Spleen (tissue), 11 donors: Measurements from ENCODE around the gene TRIM71. TPM values are rescaled to one million over a fixed set of nuclear protein-coding genes. Genes with fewer than 3 reads are reported as not detected.

ENCODE experiments used
- DNase-seq: peaks from one replicate; pipeline ENCODE4 v3.0.0-alpha.2; 2020
- H3K27ac ChIP-seq, 8 donors: fragments of 200-600 bp; sonication (generic) in 7 of 8; 1 replicate in 4 of 8; 2 replicates in 4 of 8; pipeline versions ENCODE4 v1.5.0 to v1.8.0; 2016 to 2021; ENCODE audit warnings: inconsistent platforms in 4 of 8, mild to moderate bottlenecking in 4 of 8, moderate library complexity in 1 of 8
- H3K27me3 ChIP-seq, 7 donors: fragments of 200-600 bp; sonication (generic) in 6 of 7; replicated peaks in 1 of 7; 1 replicate in 4 of 7; 2 replicates in 3 of 7; pipeline versions ENCODE4 v1.5.0 to v1.8.0; 2016 to 2021; ENCODE audit warnings: inconsistent platforms in 3 of 7, mild to moderate bottlenecking in 1 of 7
- H3K36me3 ChIP-seq, 6 donors: fragments of 200-600 bp; sonication (generic) in 5 of 6; 1 replicate in 4 of 6; 2 replicates in 2 of 6; pipeline versions ENCODE4 v1.5.0 to v1.8.0; 2016 to 2021; ENCODE audit warnings: inconsistent platforms in 2 of 6
- H3K4me1 ChIP-seq, 6 donors: fragments of 200-600 bp; sonication (generic) in 5 of 6; 1 replicate in 3 of 6; 2 replicates in 3 of 6; pipeline versions ENCODE4 v1.5.0 to v1.8.0; 2016 to 2021; ENCODE audit warnings: inconsistent platforms in 3 of 6
- H3K4me3 ChIP-seq, 8 donors: fragments of 200-600 bp; sonication (generic) in 7 of 8; 1 replicate in 4 of 8; 2 replicates in 4 of 8; pipeline versions ENCODE4 v1.5.0 to v1.8.0; 2016 to 2021; ENCODE audit warnings: inconsistent platforms in 4 of 8, mild to moderate bottlenecking in 4 of 8, moderate library complexity in 2 of 8
- H3K9me3 ChIP-seq, 8 donors: fragments of 200-600 bp; sonication (generic) in 7 of 8; 1 replicate in 4 of 8; 2 replicates in 4 of 8; pipeline versions ENCODE4 v1.5.0 to v1.8.0; 2016 to 2021; ENCODE audit warnings: inconsistent platforms in 4 of 8
- CTCF ChIP-seq, 11 experiments: fragments of 200-600 bp in 7 of 11; fragments of 450-650 bp in 4 of 11; sonication (generic) in 4 of 11; IDR thresholded peaks in 8 of 11; conservative IDR thresholded peaks in 3 of 11; 1 replicate in 7 of 11; 2 replicates in 4 of 11; pipeline versions ENCODE4 v1.4.0 to v1.8.0; 2016 to 2021; ENCODE audit warnings: antibody characterized with exemption in 11 of 11, inconsistent platforms in 4 of 11, mild to moderate bottlenecking in 1 of 11
- POLR2A ChIP-seq, 3 donors: fragments of 450-650 bp; IDR thresholded peaks; one replicate each; pipeline ENCODE4 v1.5.1; 2017; ENCODE audit warnings: antibody characterized with exemption in 3 of 3, mild to moderate bottlenecking in 1 of 3
- POLR2AphosphoS5 ChIP-seq, 3 donors: sonication (generic); formaldehyde crosslinking; IDR thresholded peaks; one replicate each; pipeline ENCODE4 v1.5.1; 2017; ENCODE audit warnings: antibody characterized with exemption in 3 of 3
- WGBS, 5 donors: extraction: QIAGEN DNeasy Blood & Tissue Kit in 3 of 5; methylation state at CpG; one replicate each; pipeline versions ENCODE4 v1.1.5 to v1.1.7; 2013 to 2018; 5-methylcytosine and 5-hydroxymethylcytosine counted together
- intact Hi-C: fragments of 100-400 bp; cut with DNase I; formaldehyde crosslinking; loops from one replicate; pipeline ENCODE4 v1.15.0; 2023; ENCODE audit warnings: low total_unique reads
- polyA plus RNA-seq, 3 donors: library from polyadenylated mRNA; stranded (reverse); fragments of 200-250 nt; gene quantifications; one replicate each; pipeline ENCODE4 v1.2.1, GENCODE V29; 2013
- total RNA-seq, 7 donors: library from RNA; depleted of rRNA in 3 of 7; stranded (reverse); fragments of >200 nt in 3 of 7; fragmentation: NEBNext Ultra II Directional in 4 of 7; extraction: Animal tissue kit (Norgen Biotek cat#: 25700) in 4 of 7; gene quantifications; one replicate each; pipeline versions ENCODE4 v1.1.0 to v1.2.1, GENCODE V29; 2016 to 2021
- donor health status: healthy with polysubstance abuse.
- donor health status: DM: no; HTN: no; CAD: no; lungs with moderate emphysema.
- donor health status: DM: no; HTN: no; CAD: no.
- donor health status: Bipolar disorder and iron deficiency.
- donor health status: healthy.
- donor health status: DM: no; HTN: no; CAD: no.
- donor health status: DM: yes; HTN: yes; CAD: no.

The TRIM71 gene
- total and polyA plus RNA-seq, 10 donors, result under 0.01 to 0.09 (median 0.03) TPM; not detected in 5

- Histone ChIP-seq H3K27me3 (peaks cover 0 to 23% (median 0%) of the 10 kb centered on the region in 7 donors), H3K36me3 (no peaks in the 10 kb centered on the region), H3K4me1 (peaks cover 0 to 9% (median 2%) of the 10 kb centered on the region in 6 donors), H3K9me3 (no peaks in the 10 kb centered on the region), H3K4me3 (no peak overlapping the region), H3K27ac (no peak overlapping the region)
- WGBS, 5 donors, result 92 to 95% (median 94%) methylated on average over 10 of the region's 10 CpGs
- intact Hi-C loops, result no loop called here
- no peak for DNase-seq
- TF ChIP-seq CTCF (IDR thresholded peaks at IDR 0.05 in 8 of 11, conservative IDR thresholded peaks at IDR 0.05 in 3 of 11) (no peak), POLR2A (IDR thresholded peaks at IDR 0.05) (no peak), POLR2AphosphoS5 (IDR thresholded peaks at IDR 0.05) (no peak)
Measured at GRCh38 chr3:32903953-32904352, 86.2 kb downstream of the TRIM71 start.

GRCh38 chr3:32909999-32910398 lies 92.2 kb downstream of the TRIM71 start:
- WGBS, 5 donors, result 82 to 94% (median 91%) methylated on average over 3 of the region's 3 CpGs
- Histone ChIP-seq H3K4me3 (no peak overlapping the region), H3K36me3 (no peaks in the 10 kb centered on the region), H3K4me1 (no peaks in the 10 kb centered on the region), H3K27me3 (no peaks in the 10 kb centered on the region), H3K9me3 (no peaks in the 10 kb centered on the region), H3K27ac (no peak overlapping the region)
- intact Hi-C loops, result no loop called here
- TF ChIP-seq POLR2AphosphoS5 (IDR thresholded peaks at IDR 0.05) (no peak), POLR2A (IDR thresholded peaks at IDR 0.05) (no peak), CTCF (IDR thresholded peaks at IDR 0.05 in 8 of 11, conservative IDR thresholded peaks at IDR 0.05 in 3 of 11) (no peak)
- no peak for DNase-seq

GRCh38 chr3:32910954-32911353 lies 93.2 kb downstream of the TRIM71 start:
- Histone ChIP-seq H3K27me3 (no peaks in the 10 kb centered on the region), H3K36me3 (no peaks in the 10 kb centered on the region), H3K9me3 (no peaks in the 10 kb centered on the region), H3K27ac (no peak overlapping the region), H3K4me3 (no peak overlapping the region), H3K4me1 (no peaks in the 10 kb centered on the region)
- no peak for DNase-seq
- WGBS, 5 donors, result 85 to 94% (median 93%) methylated on average over 2 of the region's 2 CpGs
- TF ChIP-seq POLR2AphosphoS5 (IDR thresholded peaks at IDR 0.05), result no peak
- no peak for TF ChIP-seq CTCF (IDR thresholded peaks at IDR 0.05 in 8 of 11, conservative IDR thresholded peaks at IDR 0.05 in 3 of 11)
- TF ChIP-seq POLR2A (IDR thresholded peaks at IDR 0.05), result no peak
- intact Hi-C loops, result no loop called here

GRCh38 chr3:32912046-32912445 lies 94.2 kb downstream of the TRIM71 start:
- Histone ChIP-seq H3K9me3 (peaks cover 0 to 9% (median 5%) of the 10 kb centered on the region in 8 donors), H3K4me3 (no peak overlapping the region), H3K27me3 (no peaks in the 10 kb centered on the region), H3K27ac (no peak overlapping the region), H3K4me1 (no peaks in the 10 kb centered on the region), H3K36me3 (no peaks in the 10 kb centered on the region)
- WGBS, 5 donors, result 71 to 87% (median 84%) methylated on average over 1 of the region's 1 CpG
- DNase-seq, result no peak
- intact Hi-C loops, result no loop called here
- no peak for TF ChIP-seq POLR2A (IDR thresholded peaks at IDR 0.05)
- no peak for TF ChIP-seq POLR2AphosphoS5 (IDR thresholded peaks at IDR 0.05)
- TF ChIP-seq CTCF (IDR thresholded peaks at IDR 0.05 in 8 of 11, conservative IDR thresholded peaks at IDR 0.05 in 3 of 11), result no peak
